GM18861 (cell line): ENCODE results near the gene PPP2R2C.

Experiments
- ATAC-seq: cut with Tn5 transposase; IDR thresholded peaks from one replicate; pipeline ENCODE4 v1.9.1; 2021; ENCODE audit not compliant: unreplicated experiment

PPP2R2C gene

GRCh38 chr4:6333301-6334202 lies 138.9 kb downstream of the PPP2R2C start:
- no peak for ATAC-seq

- ATAC-seq, result no peak
These were observed 139.8 kb downstream of the PPP2R2C start for GRCh38 chr4:6332669-6333050.

- ATAC-seq, result no peak
These were observed 140.3 kb downstream of the PPP2R2C start for GRCh38 chr4:6332042-6332668.

GRCh38 chr4:6331468-6331867 lies 140.9 kb downstream of the PPP2R2C start:
- ATAC-seq, result no peak

- no peak for ATAC-seq
These were observed 141.4 kb downstream of the PPP2R2C start for GRCh38 chr4:6331018-6331417.

GRCh38 chr4:6330384-6330767 lies 142.0 kb downstream of the PPP2R2C start:
- ATAC-seq, result no peak

GRCh38 chr4:6329478-6330383 lies 142.7 kb downstream of the PPP2R2C start:
- no peak for ATAC-seq

- ATAC-seq, result no peak
These were observed 143.9 kb downstream of the PPP2R2C start for GRCh38 chr4:6328526-6328925.

GRCh38 chr4:6327220-6327917 lies 145.0 kb downstream of the PPP2R2C start:
- no peak for ATAC-seq

GRCh38 chr4:6326312-6327060 lies 145.9 kb downstream of the PPP2R2C start:
- no peak for ATAC-seq

- ATAC-seq, result no peak
These were observed 146.6 kb downstream of the PPP2R2C start for GRCh38 chr4:6325788-6326290.

GRCh38 chr4:6324999-6325787 lies 147.2 kb downstream of the PPP2R2C start:
- ATAC-seq, result no peak

- ATAC-seq, result no peak
These were observed 147.9 kb downstream of the PPP2R2C start for GRCh38 chr4:6324461-6324998.

- ATAC-seq, result no peak
These were observed 149.4 kb downstream of the PPP2R2C start for GRCh38 chr4:6322761-6323566.

- ATAC-seq, result no peak
These were observed 150.2 kb downstream of the PPP2R2C start for GRCh38 chr4:6322067-6322760.

GRCh38 chr4:6321361-6321760 lies 151.1 kb downstream of the PPP2R2C start:
- ATAC-seq, result no peak

- ATAC-seq, result no peak
These were observed 151.8 kb downstream of the PPP2R2C start for GRCh38 chr4:6320663-6321062.
